Measurements from ENCODE around the gene SDCCAG8. TPM values are rescaled to one million over a fixed set of nuclear protein-coding genes. Genes with fewer than 3 reads are reported as not detected.

Gene SDCCAG8
- total RNA-seq, 1 experiment from 2014 or later: 10.0 TPM

DNA sequence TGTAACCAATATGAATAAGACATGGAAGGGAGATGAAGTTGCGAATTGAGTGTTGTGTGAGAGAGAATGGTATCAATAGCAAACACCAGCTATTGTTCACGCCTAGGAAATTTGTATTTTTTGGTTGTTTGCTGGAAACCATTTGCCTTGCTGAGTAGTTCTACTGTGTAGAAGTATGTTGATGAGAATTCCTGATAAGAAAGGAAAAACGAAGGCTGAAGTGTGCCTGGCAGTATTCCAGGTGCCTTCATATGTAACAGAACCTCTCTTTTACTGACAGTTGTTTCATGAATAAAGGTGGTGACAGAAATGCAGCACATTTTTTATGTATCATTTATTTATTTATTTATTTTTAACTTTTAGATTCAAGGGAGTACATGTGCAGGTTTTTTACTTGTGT, 79.5 kb downstream of the SDCCAG8 start:
- H3K27ac ChIP-seq (ENCODE audit: insufficient read length, low read depth, low read length): no peak overlapping the region
- H3K23ac ChIP-seq (ENCODE audit: insufficient read length, low read depth, low read length): no peak overlapping the region
- WGBS (ENCODE audit: extremely low coverage, insufficient read length, low lambda C conversion rate): no CpG with 5 or more reads among the region's 3 CpGs
- no peaks in the 10 kb centered on the region for H3K79me2 ChIP-seq (ENCODE audit: insufficient read depth, low read length)
- H3K79me1 ChIP-seq (ENCODE audit: insufficient read depth, low read depth, low read length, poor library complexity, severe bottlenecking): no peaks in the 10 kb centered on the region
- no peak for DNase-seq
- H4K5ac ChIP-seq (ENCODE audit: insufficient read length, low read depth, low read length): no peak overlapping the region
- H3K4me1 ChIP-seq (ENCODE audit: insufficient read depth, low read length): no peaks in the 10 kb centered on the region
- no peaks in the 10 kb centered on the region for H3K27me3 Mint-ChIP-seq (ENCODE audit: low read depth)
- no peak overlapping the region for H3K4ac ChIP-seq (ENCODE audit: low read depth, low read length)
- H3K27ac Mint-ChIP-seq: no peak overlapping the region
- peaks cover 0 to 3% (median 0%) of the 10 kb centered on the region in 3 experiments; a peak in 1 of 7 replicates for H3K36me3 Mint-ChIP-seq (ENCODE audit: insufficient read depth in 1 of 3, low read depth in 3 of 3)
- no peaks in the 10 kb centered on the region for H3K27me3 ChIP-seq (ENCODE audit: insufficient read depth, low read length)
- no peak overlapping the region for H2BK5ac ChIP-seq (ENCODE audit: insufficient read length, low read length)
- H3K4me3 Mint-ChIP-seq: no peak overlapping the region
- H3K9me3 Mint-ChIP-seq: no peaks in the 10 kb centered on the region
- no peak overlapping the region for H3K4me2 ChIP-seq (ENCODE audit: insufficient read depth, insufficient read length, low read length)
- H3K4me1 Mint-ChIP-seq: peaks cover 3 to 4% of the 10 kb centered on the region in 2 experiments; a peak in 3 of 4 replicates
- H3T11ph ChIP-seq (ENCODE audit: low read length): no peak overlapping the region
- H3K14ac ChIP-seq (ENCODE audit: insufficient read depth, low read length): no peak overlapping the region
- no peaks in the 10 kb centered on the region for H3K23me2 ChIP-seq (ENCODE audit: insufficient read length, low read depth, low read length, poor library complexity, severe bottlenecking)
- no peak for TF ChIP-seq CTCF (conservative IDR thresholded peaks at IDR 0.05)
- H2BK120ac ChIP-seq (ENCODE audit: low read depth, low read length, poor library complexity, severe bottlenecking): no peak overlapping the region
- H4K20me1 ChIP-seq (ENCODE audit: control insufficient read depth, insufficient read depth, insufficient read length): no peaks in the 10 kb centered on the region
- no peak overlapping the region for H4K8ac ChIP-seq (replicated peaks; ENCODE audit: insufficient read length, low read depth, low read length)
- H2BK20ac ChIP-seq (ENCODE audit: low read depth, low read length, poor library complexity, severe bottlenecking): no peak overlapping the region
- no peak overlapping the region for H3K18ac ChIP-seq (ENCODE audit: insufficient read length, low read depth, low read length)
- no peak overlapping the region for H2BK15ac ChIP-seq (ENCODE audit: low read depth, low read length)
- no peak overlapping the region for H3K9ac ChIP-seq (ENCODE audit: extremely low read depth, insufficient read length, low read length)
- H3K56ac ChIP-seq (ENCODE audit: insufficient read length, low read depth, low read length): no peak overlapping the region
- no peaks in the 10 kb centered on the region for H3K9me3 ChIP-seq (ENCODE audit: control insufficient read depth, low read depth, low read length)
- H2AK5ac ChIP-seq (ENCODE audit: insufficient read length, low read length): no peak overlapping the region
- H2BK12ac ChIP-seq (ENCODE audit: insufficient read length, low read depth, low read length): no peak overlapping the region
- H4K91ac ChIP-seq (ENCODE audit: insufficient read length, low read depth, low read length): no peak overlapping the region
- H2AFZ ChIP-seq (ENCODE audit: low read length): no peak overlapping the region
